GM10266 (cell line): ENCODE measurements around the gene SNED1.

Experiments
- DNase-seq: peaks from one replicate; pipeline ENCODE4 v3.0.0; 2012; ENCODE audit errors: extremely low spot score
- TF ChIP-seq, protein P1 (sequence below): IDR thresholded peaks from 2 replicates; pipeline ENCODE4 v1.5.1; 2012; ENCODE audit warnings: mild to moderate bottlenecking, low read depth; ENCODE audit not compliant: control insufficient read depth, insufficient read depth; ENCODE audit errors: missing control alignments

The SNED1 gene

DNA sequence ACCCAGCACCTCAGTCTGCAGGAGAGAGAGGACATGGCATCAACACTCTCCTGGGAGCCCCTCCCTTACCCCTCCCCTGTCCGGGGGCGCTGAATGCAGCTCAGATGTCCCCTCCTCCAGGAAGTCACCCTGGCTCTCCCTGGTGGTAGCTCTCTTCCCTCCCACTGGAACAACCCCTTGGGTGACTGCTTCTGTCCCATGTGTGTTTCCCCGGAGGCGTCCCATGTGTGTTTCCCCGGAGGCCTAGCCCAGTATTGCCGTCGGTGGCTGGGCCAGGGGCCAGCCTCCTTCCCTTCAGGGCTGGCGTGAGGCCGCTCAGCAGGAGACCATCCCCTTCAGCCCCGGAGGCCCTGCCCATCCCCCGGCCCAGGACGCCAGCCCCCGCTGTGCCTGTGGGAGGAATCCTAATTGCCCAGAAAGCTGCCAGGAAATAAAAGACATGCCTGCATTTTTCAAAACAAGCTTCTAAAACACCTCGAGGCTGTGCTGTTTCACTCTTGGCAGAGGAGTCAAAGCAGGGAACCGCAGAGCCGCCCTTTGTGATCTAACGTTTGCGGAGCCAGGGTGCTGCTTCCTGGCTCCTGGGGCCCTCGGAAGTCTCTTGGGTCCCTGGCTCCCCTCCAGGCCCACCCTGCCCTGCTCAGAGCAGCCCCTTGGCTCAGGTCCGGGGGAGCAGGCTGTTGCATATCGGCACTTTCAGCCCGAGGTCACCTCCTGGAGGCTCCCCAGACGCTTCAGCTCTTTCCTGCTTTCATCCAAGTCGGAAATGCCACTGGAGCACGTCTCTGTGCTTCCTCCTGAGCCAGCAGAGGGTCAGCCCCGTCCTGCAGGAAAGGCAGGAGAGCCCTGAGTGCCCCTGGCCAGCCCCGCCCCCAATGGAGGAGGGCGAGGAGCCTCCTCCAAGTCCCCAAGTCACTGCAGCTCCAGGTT is 11.4 kb downstream of the SNED1 start:
- peak; percentile 64 for DNase-seq
- TF ChIP-seq, protein P1, sequence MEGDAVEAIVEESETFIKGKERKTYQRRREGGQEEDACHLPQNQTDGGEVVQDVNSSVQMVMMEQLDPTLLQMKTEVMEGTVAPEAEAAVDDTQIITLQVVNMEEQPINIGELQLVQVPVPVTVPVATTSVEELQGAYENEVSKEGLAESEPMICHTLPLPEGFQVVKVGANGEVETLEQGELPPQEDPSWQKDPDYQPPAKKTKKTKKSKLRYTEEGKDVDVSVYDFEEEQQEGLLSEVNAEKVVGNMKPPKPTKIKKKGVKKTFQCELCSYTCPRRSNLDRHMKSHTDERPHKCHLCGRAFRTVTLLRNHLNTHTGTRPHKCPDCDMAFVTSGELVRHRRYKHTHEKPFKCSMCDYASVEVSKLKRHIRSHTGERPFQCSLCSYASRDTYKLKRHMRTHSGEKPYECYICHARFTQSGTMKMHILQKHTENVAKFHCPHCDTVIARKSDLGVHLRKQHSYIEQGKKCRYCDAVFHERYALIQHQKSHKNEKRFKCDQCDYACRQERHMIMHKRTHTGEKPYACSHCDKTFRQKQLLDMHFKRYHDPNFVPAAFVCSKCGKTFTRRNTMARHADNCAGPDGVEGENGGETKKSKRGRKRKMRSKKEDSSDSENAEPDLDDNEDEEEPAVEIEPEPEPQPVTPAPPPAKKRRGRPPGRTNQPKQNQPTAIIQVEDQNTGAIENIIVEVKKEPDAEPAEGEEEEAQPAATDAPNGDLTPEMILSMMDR, result no peak

GRCh38 chr2:241010531-241011295 is 12.3 kb downstream of the SNED1 start:
- DNase-seq, result no peak
- TF ChIP-seq, protein P1, result no peak

DNA sequence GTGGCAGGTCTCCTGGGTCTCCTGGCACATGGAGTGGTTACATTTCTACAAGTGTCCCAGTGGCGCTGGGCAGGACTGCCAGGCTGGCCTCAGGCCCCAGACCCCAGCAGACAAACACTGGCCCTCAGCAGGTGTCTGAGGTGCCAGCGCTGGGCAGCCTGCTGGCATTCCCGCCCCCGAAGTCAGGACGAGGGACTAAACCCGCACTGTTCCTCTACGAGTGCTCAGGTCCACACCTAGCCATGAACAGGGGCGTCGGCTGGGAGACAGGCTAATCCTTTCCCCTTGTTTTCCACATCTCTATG is 12.8 kb downstream of the SNED1 start:
- TF ChIP-seq, protein P1, result no peak
- no peak for DNase-seq

GRCh38 chr2:241011751-241012510 is 13.5 kb downstream of the SNED1 start:
- TF ChIP-seq, protein P1, result no peak
- DNase-seq, result no peak

- DNase-seq, result no peak
These were observed 15.8 kb downstream of the SNED1 start for GRCh38 chr2:241014224-241014623.

GRCh38 chr2:241014764-241015163 is 16.3 kb downstream of the SNED1 start:
- TF ChIP-seq, protein P1, result no peak
- DNase-seq, result no peak

More at GRCh38 chr2:241014224-241014623, 15.8 kb downstream of the SNED1 start:
- TF ChIP-seq, protein P1, result no peak

- TF ChIP-seq, protein P1, result no peak
- DNase-seq, result no peak
These were observed 17.0 kb downstream of the SNED1 start for GRCh38 chr2:241015439-241015838.
